NT2/D1 (cell line): ENCODE results near the gene DNAJC11.

Experiments
- SUZ12 ChIP-seq: IDR thresholded peaks from 2 replicates; pipeline ENCODE4 v1.6.1; 2011; ENCODE audit not compliant: insufficient read length, insufficient read depth; ENCODE audit errors: extremely low read depth
- YY1 ChIP-seq: IDR thresholded peaks from 2 replicates; pipeline ENCODE4 v1.6.1; 2011; ENCODE audit not compliant: insufficient read length, insufficient read depth
- ZNF274 ChIP-seq: IDR thresholded peaks from 2 replicates; pipeline ENCODE4 v1.6.1; 2011; ENCODE audit warnings: mild to moderate bottlenecking, low read depth, low read length

DNA sequence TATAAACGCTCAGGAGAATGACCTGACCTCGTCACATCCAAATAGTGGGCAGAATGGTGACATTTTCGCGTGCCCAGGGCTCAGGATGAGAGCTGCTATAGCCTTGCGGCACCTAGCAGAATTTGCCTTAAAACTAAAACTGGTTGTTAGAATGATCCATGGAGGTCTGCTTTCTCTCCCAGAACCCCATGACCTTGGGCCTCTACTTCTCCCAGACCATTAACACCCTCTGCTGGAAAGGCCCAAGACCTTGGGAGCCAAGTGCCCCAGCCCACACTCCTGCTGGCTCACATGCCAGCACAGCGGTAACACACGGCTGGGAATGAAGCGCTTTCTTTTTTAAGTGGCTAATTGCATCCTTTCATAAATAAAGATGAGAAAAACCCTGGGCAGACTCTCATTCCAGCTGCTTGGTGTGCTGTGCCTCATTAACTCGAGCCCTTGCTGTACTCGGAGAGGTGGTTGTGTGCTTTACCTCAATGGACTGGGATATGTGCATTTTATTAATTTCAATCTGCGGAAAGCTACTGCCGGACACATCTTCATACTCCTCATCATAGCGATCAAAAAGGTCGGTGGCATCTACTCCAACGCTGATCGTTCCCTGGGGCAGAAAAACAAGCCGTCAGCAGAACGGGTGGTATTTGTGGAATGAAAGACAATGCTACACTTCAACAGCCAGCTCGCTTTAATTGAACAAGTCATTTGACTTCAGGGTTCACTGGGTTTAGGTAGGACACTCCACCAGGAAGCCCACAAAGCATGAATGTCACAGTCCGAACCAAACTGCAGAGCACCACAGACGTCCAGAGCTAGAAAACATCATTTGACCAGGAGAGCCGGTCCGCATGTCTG, 48.0 kb downstream of the DNAJC11 start:
- TF ChIP-seq SUZ12 (no peak), ZNF274 (no peak), YY1 (no peak)
